Measurements from ENCODE around the gene ZNF860.

Gene ZNF860

DNA sequence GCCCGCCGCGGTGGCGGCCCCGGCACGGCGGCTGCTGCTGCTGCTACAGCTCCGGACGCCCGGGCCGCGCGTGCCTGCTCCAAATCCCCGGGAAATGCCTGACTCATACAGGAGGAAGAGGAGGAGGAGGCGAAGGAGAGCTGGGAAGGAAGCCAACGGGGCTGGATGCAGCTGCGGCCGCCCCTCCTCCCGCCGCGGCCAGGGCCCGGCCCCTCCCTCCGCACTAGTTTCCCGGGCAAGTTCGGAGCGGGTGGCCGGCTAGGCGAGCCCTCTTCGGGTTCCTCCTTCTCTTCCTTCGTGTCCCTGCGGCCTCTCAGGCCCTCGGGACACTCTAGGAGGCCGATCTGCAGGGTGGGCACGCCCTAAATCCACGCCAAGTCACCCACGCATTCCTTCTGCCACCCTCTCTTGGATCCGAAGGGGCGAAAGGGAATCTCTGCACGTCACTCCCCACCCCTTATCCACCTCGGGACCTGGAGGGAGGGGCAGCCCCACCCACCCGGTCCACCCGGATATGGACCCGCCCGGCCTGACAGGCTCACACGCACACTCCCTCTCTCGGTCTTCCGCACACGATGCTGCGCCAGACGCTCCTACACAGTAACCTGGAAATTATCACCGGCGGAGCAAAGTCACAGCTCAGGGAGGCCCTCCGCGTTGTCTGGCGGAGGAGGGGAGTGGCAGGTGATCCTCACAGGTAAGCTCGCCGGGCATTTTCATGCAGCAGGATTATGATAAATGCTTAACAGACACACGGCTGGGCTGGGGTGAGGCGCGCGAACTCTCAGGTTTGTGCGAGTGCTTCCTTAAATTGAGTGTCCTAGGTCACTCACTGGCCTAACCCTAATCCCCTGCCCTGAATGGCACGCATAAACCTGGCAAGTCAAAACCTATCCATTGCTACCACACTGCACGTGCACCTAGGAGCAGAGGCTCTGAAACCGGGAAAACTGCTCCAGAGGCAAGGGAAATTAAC, at the start of gene ZNF860, which contains the start of gene OSBPL10:
TSS of gene ZNF860 (plus strand) at position 545 of the 976 bp plus-strand sequence. CDS start 7,330 bp downstream, outside the sequence.
TSS of gene OSBPL10 (minus strand) at position 57 of the 976 bp plus-strand sequence. CDS start 83 bp downstream, outside the sequence.
- no peak for DNase-seq

- DNase-seq = no peak
Observed at GRCh38 chr3:31932990-31933389, 48.6 kb upstream of the ZNF860 start.

- DNase-seq = no peak
Observed at GRCh38 chr3:31934018-31934417, 47.5 kb upstream of the ZNF860 start.

- DNase-seq = no peak
Observed at GRCh38 chr3:31934866-31935265, 46.7 kb upstream of the ZNF860 start.

GRCh38 chr3:31936420-31937060, 45.0 kb upstream of the ZNF860 start:
- no peak for DNase-seq

DNA sequence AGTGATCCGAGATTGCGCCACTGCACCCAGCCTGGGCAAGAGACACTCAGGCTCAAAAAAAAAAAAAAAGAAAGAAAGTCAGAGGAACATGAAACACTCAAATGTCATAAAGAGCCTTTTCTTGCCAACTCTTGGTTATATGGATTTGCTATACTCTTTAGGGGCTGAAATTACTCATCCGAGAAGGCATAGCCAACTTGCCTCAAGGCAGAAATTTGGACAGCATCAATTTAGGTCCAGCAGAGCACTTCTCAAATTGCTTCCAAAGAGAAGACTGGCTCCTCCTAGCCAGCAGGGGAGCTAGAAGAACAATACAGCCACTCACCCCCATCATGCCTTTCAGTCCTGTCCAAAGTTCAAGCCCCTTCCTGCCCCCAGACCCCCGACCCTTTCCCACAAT, 44.3 kb upstream of the ZNF860 start:
- no peak for DNase-seq

- no peak for DNase-seq
Observed at GRCh38 chr3:31942446-31942845, 39.1 kb upstream of the ZNF860 start.

DNA sequence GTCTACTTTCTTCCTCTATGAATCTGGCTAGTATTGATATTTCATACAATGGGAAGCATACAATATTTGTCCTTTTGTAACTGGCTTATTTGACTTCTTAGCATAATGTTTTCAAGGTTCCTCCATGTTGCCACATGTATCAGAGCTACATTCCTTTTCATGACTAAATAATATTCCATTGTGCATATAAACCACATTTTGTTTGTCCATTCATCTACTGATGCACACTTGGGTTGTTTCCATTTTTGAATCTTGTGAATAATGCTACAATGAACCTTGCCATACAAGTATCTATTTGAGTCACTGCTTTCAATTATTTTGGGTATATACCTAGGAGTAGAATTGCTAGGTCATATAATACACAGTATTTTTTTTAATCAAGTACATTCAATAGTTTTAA, 38.5 kb upstream of the ZNF860 start:
- no peak for DNase-seq

GRCh38 chr3:31945738-31946052, 35.9 kb upstream of the ZNF860 start:
- no peak for DNase-seq

DNA sequence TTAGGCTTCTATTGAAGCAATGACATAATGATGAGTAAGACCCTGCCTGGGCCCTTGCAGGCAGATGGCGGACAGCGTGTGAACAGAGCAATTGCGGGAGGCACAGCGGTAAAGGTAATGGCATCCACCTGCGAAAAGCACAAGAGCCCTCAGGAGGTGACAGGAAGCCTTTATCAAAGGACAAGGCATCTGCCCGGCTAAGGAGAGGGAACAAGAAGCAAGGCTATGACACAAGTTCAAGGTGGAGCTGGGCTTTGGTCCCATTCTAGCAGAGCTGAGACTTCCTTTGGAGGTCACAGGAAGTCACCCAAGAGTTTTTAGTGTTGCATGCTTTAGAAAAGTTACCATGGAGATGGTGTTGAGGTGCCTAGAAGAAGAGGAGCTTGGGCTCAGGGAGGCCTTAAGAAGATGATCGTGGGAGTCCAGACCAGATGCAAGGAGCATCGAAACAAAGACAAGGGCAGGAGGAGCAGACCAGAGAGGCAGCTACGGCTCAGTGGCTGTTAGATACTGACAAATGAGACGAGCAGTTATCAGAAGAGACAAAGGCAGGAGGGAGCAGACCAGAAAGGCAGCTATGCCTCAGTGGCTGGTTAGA, 35.0 kb upstream of the ZNF860 start:
- no peak for DNase-seq

DNA sequence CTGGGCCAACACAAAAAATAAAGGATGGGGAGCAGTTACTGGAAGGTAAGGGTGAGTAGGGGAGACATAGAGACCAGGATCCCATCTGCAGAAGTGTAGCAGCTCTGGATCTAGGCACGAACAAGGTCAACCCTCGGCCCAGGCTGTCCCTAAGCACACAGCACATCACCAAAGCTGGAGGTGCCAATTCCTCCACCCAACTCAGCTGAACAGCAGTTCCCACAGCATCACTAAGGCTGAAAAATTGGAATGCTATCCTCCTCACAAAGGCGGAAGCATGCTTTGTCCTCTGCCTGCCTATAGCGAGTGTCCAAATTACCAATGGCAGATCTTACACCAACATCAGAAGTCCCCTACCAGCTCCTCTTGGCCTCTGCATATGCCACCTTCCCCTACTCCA, 34.4 kb upstream of the ZNF860 start:
- no peak for DNase-seq

DNA sequence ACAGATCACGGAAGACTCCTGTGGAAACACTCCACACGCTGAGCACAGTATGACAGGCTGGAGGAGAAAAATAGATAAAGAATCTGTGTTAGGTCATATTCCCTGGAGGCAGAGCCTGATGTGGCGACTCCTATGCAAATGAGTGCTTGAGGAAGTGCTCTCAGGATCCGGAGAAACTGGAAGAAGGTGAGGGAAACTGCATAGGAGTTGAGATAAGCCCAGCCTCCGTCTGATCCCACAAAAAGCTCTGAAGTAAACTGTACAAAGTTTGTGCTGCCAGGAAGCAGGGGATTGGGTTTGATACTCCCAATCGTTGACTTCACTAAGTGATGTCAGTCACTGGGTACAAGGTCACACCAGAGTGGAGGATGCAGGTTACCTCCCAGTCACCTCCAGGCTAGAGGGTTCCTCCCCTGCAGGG, 33.9 kb upstream of the ZNF860 start:
- DNase-seq = no peak

GRCh38 chr3:31948280-31948679, 33.3 kb upstream of the ZNF860 start:
- DNase-seq = no peak

DNA sequence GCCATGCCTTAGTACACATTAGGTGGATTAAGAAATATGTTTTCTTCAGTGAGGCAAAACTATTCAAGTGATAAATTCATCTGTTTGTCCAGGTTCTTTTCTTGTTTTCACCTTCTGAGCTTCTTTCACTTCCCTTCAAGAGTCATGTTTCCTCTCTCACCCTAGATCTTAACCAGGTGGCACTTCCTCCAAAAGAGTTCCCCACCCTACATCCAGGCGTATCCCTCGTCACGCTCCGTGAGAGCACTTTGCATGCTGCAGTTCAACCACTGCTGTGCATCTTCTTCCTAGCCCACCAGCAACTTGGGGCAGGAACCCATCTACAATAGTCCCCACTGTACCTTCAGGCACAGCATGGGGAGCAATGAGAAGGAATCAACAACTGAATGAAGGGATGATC, 29.3 kb upstream of the ZNF860 start:
- no peak for DNase-seq

GRCh38 chr3:31953091-31953490, 28.5 kb upstream of the ZNF860 start:
- DNase-seq = no peak

GRCh38 chr3:31953636-31954035, 27.9 kb upstream of the ZNF860 start:
- no peak for DNase-seq

DNA sequence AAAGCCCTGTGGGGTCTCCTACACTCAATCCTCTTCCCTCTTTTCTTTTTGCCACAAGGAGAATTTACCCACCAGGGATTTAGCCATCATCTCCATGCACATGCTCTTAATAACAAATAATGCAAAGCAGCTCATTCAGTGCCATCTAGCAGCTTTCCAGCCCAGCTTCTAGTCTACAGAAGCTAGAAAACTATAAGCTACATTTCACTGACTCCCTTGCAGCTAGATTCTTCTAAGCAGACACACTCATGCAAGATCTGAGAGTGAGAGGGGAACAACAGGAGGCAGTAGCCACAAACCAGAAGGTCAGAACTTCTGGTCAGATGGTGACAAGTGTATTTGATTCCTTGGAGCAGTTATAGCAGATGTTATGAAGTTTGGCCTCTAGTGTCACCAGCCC, 26.0 kb upstream of the ZNF860 start:
- no peak for DNase-seq

DNA sequence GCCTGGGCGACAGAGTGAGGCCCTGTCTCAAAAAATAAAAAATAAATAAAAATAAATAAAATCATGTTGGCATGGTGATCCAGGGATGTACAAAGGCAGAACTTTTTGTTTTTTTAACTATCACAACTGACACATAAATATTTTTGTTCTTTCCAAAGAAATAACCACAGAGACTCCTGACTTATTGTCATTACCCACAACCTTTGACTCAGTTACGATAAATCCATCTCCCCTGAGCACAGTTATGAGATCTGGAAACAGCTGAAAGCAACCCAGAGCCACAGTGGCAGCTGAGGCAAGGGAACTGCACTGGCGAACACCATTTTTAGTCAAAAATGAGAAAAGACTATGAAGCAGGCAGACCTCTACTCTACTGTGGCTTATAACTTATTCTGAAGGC, 24.4 kb upstream of the ZNF860 start:
- DNase-seq = no peak

- DNase-seq = no peak
Observed at GRCh38 chr3:31958701-31959152, 22.8 kb upstream of the ZNF860 start.

- DNase-seq = no peak
Observed at GRCh38 chr3:31959251-31959650, 22.3 kb upstream of the ZNF860 start.

DNA sequence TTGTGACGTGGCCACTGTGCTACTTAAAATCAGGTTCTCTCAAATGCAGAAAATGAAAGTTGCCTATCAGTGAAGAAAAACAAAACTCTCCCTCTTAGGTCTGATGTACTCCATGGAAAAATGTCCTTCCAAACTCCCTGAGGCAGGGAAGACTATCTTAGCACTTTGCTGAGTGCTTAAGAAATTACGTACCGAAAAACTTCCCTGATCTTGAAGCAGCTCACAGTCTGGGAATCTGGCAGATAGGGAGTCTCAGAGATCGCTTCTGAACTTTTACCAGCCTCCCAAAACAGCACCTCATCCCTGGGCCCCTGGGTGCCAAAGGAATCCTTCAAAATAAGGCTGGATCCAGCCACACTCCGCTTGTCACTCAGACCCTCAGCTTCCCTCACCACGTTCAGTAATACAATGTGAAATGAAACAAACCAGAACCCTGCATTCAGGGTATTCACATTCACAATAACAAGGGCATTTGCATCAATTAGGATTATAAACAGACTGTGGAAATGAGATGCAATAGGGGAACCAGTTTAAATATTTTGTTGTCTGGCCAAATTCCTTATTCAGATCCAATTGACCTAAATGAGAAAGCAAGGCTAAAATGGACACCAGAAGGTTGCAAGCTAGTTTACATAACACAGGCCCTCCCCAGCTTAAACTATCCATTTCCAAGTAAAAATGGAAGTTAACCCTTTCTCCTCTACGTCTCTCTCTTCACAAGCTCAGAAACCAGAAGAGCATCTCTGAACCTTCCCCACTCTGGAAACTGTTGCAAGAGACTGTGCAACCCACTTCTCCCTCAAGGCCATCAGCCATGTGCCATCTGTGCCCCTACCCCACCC, 21.4 kb upstream of the ZNF860 start:
- DNase-seq = no peak

GRCh38 chr3:31960793-31961431, 20.6 kb upstream of the ZNF860 start:
- DNase-seq = no peak

Data from activated naive CD4-positive, alpha-beta T cell (primary cell).